H1 (cell line): ENCODE measurements around the gene RYR3.

Experiments used
- CTCF ChIP-seq, 3 experiments: IDR thresholded peaks; 1 replicate in 2 of 3; 2 replicates in 1 of 3; pipeline versions ENCODE4 v1.5.1 to v1.6.1; 2011; ENCODE audit warnings: low read length in 3 of 3, mild to moderate bottlenecking in 3 of 3, inconsistent platforms in 2 of 3, low read depth in 1 of 3, moderate library complexity in 1 of 3; ENCODE audit not compliant: insufficient read depth in 1 of 3; ENCODE audit errors: control extremely low read depth in 1 of 3
- GTF2F1 ChIP-seq: IDR thresholded peaks from 2 replicates; pipeline ENCODE4 v1.6.1; 2012; ENCODE audit warnings: low read depth, low read length, improper control_type of control experiment, borderline replicate concordance
- MAFK ChIP-seq: IDR thresholded peaks from 2 replicates; pipeline ENCODE4 v1.6.1; 2012; ENCODE audit warnings: low read depth, mild to moderate bottlenecking, improper control_type of control experiment, low read length
- PHF8 ChIP-seq: fragments of 200-600 bp; sonication (generic); conservative IDR thresholded peaks from 2 replicates; pipeline ENCODE4 v1.7.1; 2012; ENCODE audit warnings: low read depth, mild to moderate bottlenecking, inconsistent platforms, low read length, moderate library complexity
- POLR2A ChIP-seq, 2 experiments: IDR thresholded peaks; 1 replicate in 1 of 2; 2 replicates in 1 of 2; pipeline ENCODE4 v1.6.1; 2011; ENCODE audit warnings: low read depth in 2 of 2, low read length in 2 of 2, mild to moderate bottlenecking in 2 of 2; ENCODE audit errors: control extremely low read depth in 1 of 2

- TF ChIP-seq POLR2A (IDR thresholded peaks at IDR 0.05; ENCODE audit: control extremely low read depth in 1 of 2, low read depth in 2 of 2, low read length in 2 of 2), result no peak
- no peak for TF ChIP-seq MAFK
- no peak for TF ChIP-seq PHF8
- no peak for TF ChIP-seq CTCF (IDR thresholded peaks at IDR 0.05; ENCODE audit: control extremely low read depth in 1 of 3, insufficient read depth in 1 of 3, low read depth in 1 of 3, low read length in 3 of 3)
- TF ChIP-seq GTF2F1, result no peak
Measured at GRCh38 chr15:33458421-33458820, 147.7 kb downstream of the RYR3 start.
